C4-2B (cell line): Measurements from ENCODE around the gene LRRTM4.

Experiments used
- H3K27ac ChIP-seq: fragments of 450-650 bp; 2 replicates; pipeline ENCODE4 v1.5.1; 2017
- ZFX ChIP-seq: fragments of 450-650 bp; IDR thresholded peaks from 2 replicates; pipeline ENCODE4 v1.6.1; 2017
- TF ChIP-seq, protein P1 (sequence below): fragments of 450-650 bp; conservative IDR thresholded peaks from 2 replicates; pipeline ENCODE4 v1.5.1; 2017; ENCODE audit warnings: mild to moderate bottlenecking

LRRTM4 gene

GRCh38 chr2:77470096-77470495, 52.1 kb downstream of the LRRTM4 start:
- TF ChIP-seq, protein P1, sequence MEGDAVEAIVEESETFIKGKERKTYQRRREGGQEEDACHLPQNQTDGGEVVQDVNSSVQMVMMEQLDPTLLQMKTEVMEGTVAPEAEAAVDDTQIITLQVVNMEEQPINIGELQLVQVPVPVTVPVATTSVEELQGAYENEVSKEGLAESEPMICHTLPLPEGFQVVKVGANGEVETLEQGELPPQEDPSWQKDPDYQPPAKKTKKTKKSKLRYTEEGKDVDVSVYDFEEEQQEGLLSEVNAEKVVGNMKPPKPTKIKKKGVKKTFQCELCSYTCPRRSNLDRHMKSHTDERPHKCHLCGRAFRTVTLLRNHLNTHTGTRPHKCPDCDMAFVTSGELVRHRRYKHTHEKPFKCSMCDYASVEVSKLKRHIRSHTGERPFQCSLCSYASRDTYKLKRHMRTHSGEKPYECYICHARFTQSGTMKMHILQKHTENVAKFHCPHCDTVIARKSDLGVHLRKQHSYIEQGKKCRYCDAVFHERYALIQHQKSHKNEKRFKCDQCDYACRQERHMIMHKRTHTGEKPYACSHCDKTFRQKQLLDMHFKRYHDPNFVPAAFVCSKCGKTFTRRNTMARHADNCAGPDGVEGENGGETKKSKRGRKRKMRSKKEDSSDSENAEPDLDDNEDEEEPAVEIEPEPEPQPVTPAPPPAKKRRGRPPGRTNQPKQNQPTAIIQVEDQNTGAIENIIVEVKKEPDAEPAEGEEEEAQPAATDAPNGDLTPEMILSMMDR = no peak; the same call in 1 of the 2 replicates
- no peak overlapping the region for H3K27ac ChIP-seq

DNA sequence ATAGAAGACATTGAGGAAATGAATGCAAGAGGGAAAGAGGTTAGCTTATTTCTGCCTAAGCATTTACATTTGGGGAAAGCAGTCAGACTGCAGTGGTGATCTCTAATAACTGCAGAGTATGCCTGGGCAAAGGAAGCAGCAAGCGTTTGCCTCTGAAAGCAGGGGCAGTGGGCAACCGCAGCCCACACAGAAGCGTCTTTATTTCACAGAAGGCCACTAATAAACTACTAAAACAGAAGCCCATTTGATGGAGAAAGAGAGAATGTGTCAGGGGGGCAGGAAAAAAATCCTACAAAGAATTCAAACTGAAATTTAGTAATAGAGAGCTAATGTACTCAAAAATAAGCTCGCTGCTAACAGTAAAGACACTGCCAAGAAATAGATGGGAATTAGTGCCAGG, 53.1 kb downstream of the LRRTM4 start:
- no peak overlapping the region for H3K27ac ChIP-seq
- TF ChIP-seq ZFX = no peak
- TF ChIP-seq, protein P1 = no peak

- no peak overlapping the region for H3K27ac ChIP-seq
- no peak for TF ChIP-seq ZFX
- TF ChIP-seq, protein P1 = no peak
Observed at GRCh38 chr2:77459840-77460239, 62.3 kb downstream of the LRRTM4 start.

DNA sequence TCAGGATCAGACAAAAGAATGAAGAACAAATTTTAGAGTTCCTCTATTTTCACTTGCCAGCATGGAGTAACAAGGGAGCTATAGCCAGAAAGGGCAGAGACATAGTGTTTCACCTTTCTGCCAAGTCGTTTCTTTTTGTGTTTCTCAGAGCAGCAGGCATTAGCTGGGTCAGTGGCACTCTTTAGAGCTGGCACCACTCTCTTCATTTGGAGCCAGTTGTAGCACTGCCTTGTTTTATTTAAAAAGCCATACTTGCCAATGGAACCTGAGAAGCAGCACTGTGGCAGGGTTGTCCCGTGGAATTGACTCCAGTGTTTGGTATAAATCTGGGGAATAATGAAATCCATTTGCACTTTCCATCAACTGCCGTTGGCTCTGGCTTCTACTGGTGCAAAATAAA, 64.0 kb downstream of the LRRTM4 start:
- TF ChIP-seq ZFX = no peak
- TF ChIP-seq, protein P1 = no peak
- H3K27ac ChIP-seq = no peak overlapping the region

- TF ChIP-seq, protein P1 = no peak
- TF ChIP-seq ZFX = no peak
- H3K27ac ChIP-seq = no peak overlapping the region
Observed at GRCh38 chr2:77457665-77458064, 64.5 kb downstream of the LRRTM4 start.

GRCh38 chr2:77443076-77443475, 79.1 kb downstream of the LRRTM4 start:
- no peak overlapping the region for H3K27ac ChIP-seq
- TF ChIP-seq ZFX = no peak
- TF ChIP-seq, protein P1 = no peak

DNA sequence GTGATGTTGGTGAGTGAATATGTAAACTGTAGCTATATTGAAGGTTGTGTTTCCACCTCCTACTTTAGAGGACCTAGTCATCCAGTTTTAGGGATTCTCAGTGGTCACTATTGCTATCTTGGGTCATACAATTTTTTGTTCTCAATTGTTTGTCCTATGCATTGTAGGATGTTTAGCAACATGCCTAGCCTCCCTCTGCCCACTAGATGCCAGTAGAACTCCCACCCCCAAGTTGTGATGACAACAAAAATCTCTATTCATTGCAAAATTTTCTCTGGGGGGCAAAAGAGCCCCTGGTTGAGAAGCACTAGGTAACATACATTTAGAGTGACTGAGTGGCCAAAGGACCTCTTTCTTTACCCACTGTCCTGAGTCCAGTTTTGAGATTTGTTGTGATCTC, 87.3 kb downstream of the LRRTM4 start:
- H3K27ac ChIP-seq = no peak overlapping the region
- TF ChIP-seq, protein P1 = peak; percentile 69
- TF ChIP-seq ZFX = no peak
